Muscle of back (tissue), 11 donors: ENCODE results near the gene CCDC83. TPM values are rescaled to one million over a fixed set of nuclear protein-coding genes. Genes with fewer than 3 reads are reported as not detected.
A peak's percentile ranks its signal among the peaks of the same experiment; 100 is the strongest.
"Not testable (repeated sequence)": the region's sequence is repeated elsewhere in the genome, so short reads cannot be mapped to it uniquely, and the experiment has no call there.

Experiments
- DNase-seq, 3 donors: peaks; one replicate each; pipeline versions ENCODE4 v3.0.0 to v3.0.0-alpha.2; 2013
- polyA plus RNA-seq, 10 donors: library from polyadenylated mRNA; unstranded; fragments of 120-200 nt; gene quantifications; one replicate each; pipeline ENCODE4 v1.2.1, GENCODE V29; 2013; ENCODE audit not compliant: insufficient read length in 10 of 10

Gene CCDC83
- polyA plus RNA-seq, 10 donors: not detected

DNA sequence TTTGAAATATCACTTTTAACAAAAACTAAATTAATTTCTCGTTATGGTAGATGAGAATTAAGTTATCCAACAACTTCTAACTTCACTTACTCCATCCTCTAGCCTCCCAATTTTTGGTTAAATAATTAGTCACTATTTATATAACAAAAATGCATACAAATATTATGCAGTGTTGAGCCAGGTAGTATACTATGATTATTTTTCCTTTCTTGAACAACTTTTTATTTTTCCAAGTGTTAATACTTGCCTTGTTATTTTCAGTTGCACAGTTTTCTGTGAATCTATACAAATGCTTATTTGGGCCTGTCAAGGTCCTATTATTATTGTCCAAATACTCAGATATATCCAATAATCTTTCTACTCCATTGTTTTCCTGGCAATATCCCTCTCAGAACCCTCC lies 19.9 kb upstream of the CCDC83 start:
- DNase-seq: no peak

DNA sequence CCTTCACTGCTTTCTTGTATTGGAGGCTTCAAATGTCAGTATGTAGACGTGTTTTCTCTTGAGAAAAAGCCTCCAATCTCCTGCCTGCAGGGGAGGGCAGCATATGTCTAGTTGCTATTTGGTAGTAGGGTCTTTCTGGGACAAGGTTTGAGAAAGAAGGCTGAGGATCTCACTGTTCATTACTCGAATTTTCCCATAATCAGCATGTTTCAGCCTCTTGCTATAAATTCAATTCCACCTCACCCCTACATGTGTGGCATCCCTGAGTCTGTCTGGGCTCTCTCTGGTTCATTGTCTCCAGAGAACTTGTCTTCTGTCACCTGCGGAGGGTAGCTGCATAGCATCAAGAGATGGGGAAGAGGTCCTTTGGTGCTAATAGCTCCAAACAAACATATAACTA lies 19.5 kb upstream of the CCDC83 start:
- DNase-seq: no peak

DNA sequence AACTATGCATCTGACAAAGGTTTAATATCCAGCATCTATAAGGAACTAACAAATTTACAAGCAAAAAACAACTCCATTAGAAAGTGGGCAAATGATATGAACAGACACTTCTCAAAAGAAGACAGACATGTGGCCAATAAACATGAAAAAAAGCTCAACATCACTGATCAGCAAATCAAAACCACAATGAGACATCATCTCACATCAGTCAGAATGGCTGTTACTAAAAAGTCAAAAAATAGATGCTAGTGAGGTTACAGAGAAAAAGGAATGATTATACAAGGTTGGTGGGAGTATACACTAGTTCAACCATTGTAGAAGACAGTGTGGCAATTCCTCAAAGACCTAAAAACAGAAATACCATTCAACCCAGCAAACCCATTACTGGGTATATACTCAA lies 14.3 kb upstream of the CCDC83 start:
- DNase-seq: not testable (repeated sequence)

DNA sequence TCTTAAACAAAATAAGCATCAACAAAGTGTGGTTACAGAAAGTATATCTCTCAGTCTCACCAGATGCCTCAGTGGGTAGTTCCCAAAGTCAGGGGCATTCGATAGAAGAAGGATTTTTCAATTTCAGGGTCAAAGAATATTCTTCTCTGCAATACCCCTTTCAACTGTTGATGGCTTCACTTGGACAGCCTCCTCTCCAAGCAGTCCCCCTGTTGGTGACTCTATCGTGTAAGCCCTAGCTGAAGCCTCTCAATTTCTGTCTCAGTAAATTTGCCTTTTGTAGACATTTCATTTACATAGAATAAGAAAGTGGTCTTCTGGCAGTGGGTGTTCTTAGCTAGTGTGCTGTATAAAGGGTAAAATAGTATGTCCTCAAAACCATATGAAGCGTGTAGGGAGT lies 11.3 kb upstream of the CCDC83 start:
- DNase-seq: no peak

DNA sequence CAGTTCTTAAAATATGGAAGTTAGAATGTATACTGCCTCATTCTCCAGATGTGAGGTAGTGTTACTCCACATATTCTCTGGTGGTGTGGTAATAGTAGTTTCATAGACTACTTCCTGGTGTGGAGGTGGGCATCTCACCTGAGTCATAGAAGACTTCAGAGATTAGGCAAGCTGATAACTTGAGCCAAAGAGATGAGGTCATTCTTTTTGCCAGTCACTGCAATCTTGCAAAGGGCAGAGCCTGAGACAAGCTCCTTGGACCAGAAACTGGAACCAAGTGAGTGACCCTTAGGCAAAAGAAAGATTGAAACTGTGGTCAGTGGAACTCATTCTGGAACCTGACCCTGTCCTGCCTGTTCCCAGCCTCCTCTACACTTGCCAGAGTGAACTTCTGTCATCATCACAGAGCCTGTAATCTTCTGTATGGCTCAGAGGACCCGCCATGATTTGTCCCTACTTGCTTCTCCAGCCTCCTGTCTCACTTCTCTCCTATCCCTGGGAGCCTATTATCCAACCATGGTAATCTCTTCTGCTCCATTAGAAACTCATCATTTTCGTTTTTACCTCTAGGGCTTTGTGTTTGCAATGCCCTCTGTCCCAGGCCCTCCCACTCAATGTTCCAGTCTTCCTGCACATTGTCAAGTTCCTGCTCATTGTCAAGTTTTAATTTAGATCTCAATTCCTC lies 10.6 kb upstream of the CCDC83 start:
- no peak for DNase-seq

DNA sequence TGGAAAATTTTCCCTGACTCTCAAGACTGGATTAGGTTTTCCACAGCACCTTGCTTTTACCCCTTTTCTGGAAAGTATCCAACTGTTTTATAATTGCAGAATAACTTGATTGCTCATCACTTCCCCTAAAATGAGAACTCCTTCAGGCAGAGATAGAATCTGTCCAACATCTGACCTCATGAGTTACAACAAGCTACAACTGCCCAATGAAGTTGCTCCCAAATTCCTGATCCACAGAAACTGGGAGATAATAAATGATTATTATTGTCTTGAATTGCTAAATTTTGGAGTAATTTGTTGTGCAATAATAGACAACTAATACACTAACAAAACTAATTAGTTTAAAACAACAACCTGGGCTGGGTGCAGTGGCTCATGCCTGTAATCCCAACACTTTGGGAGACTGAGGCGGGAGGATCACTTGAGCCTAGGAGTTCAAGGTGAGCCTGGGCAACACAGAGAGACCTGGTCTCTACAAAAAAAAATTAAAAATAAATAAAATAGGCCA lies 10.0 kb upstream of the CCDC83 start:
- DNase-seq: no peak

DNA sequence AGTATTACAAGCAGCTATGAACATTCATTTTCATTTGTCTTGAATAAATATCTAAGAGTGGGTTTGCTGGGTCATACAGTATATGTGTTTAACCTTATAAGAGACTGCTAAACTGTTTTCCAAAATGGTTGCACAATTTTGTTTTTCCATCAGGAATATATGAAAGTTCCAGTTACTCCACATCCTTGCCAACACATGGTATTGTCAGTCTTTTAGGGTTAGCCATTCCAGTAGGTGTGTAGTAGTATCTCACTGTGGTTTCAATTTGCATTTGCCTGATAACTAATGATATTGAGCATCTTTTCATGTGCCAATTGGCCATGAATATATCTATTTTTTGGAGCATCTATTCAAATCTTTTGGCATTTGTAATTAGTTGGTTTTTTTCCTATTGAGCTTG lies 7.7 kb upstream of the CCDC83 start:
- no peak for DNase-seq

DNA sequence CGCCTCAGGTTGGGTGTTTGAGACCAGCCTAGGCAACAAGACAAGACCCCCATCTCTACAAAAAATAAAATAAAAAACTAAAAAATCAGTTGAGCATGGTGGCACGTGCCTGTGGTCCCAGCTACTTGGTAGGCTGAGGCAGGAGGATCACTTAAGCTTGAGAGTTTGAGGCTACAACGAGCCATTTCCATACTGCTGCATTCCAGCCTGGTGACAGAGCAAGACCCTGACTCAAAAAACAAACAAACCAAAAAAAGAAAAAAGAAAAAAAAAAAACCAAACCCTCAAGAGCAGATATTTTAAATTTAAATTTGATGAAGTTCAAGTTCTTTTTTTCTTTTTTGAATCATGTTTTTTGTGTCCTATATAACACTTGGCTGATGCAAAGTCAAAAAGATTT lies 7.2 kb upstream of the CCDC83 start:
- DNase-seq: no peak

DNA sequence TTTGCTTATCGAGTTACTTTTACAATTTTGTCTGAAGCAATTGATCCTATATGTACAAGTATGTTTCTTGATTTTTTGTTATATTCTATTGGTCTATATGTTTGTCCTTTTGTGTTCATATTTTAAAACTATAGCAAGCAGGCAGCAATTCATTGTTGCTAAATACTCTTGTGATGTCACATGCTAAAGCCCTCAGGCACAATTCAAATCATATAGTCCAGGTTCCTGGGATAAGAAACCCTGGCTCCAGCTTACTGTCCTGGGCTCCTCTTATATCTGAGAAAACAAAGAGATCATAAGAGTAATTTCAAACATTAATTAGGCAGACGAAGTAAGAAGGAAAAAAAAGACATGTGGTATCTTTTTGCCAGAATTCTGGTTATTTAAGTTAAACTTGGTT lies 6.6 kb upstream of the CCDC83 start:
- DNase-seq: no peak

DNA sequence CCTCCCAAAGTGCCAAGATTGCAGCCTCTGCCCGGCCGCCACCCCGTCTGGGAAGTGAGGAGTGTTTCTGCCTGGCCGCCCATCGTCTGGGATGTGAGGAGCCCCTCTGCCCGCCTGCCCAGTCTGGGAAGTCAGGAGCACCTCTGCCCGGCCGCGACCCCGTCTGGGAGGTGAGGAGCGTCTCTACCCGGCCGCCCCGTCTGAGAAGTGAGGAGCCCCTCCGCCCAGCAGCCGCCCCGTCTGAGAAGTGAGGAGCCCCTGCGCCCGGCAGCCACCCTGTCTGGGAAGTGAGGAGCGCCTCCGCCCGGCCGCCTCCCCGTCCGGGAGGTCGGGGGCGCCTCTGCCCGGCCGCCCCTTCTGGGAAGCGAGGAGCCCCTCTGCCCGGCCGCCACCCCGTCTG lies 2.4 kb upstream of the CCDC83 start:
- not testable (repeated sequence) for DNase-seq

DNA sequence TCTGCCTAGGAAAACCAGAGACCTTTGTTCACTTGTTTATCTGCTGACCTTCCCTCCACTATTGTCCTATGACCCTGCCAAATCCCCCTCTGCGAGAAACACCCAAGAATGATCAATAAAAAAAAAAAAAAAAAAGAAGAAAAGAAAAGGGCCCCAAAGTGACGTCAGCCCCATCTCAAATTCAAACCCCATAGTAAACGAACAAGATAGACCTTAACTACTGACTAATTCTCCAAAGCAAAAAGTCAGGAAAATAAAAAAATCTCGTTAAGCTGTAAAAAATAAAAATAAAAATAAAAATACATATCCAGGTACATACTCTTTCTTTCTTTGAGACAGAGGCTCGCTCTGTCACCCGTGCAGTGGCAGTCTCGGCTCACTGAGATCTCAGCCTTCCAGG lies 1.6 kb upstream of the CCDC83 start:
- not testable (repeated sequence) for DNase-seq

DNA sequence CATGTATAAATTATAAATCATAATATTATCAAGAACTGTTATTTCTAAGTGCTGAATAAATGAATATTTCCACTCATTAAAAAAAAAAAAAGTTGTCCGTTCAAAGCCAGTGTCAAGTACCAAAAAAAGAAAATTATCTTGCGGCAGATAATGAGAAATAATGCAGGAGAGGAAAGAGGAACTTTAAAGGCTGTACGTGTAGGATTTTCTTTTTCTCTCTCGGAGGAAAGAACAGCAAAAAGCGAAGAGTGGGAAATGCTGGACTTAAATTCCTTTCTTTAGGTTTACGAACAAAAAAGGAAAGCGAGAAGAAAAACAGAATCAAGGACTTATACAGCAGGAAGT lies 999 bp upstream of the CCDC83 start:
- no peak for DNase-seq

DNA sequence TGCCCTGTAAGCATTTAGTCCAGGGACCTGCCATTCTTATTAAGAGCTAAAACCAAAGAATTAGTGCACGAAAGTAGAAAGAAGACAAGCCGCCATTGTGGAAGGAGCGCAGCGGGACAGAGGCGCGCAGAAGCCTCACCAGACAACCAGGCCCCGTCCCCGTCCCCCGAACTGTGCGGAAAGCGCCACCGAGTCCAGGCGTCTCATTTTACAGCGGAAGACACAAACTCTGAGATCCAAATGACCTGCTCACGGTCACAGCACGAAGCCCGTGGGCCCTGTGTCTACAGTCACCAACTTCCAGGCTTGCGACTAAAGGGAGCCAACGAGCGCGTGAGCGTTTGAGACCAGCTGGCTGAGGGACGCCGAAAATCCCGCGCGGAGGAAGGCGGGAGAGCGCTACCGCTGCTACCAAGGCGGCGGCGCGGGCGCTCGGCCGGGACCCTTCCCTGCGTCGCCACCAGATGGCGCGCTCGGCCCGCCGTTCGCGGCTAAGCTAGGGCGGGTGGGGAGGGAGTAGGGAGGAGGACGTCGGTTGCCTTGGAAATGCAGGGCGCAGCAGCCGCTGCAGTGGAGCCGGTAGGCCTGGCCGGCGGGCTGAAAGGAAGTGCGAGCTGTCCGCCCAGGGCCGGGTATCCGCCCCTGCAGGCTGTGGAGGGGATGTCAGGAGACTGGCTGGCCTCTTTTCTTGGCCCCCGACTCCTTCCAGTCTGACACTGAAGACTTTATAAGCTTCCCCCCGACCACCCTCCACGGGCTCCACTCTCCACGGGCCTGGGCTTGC lies 434 bp upstream of the CCDC83 start:
- DNase-seq: peak; percentile 92 to 97 (median 93)

DNA sequence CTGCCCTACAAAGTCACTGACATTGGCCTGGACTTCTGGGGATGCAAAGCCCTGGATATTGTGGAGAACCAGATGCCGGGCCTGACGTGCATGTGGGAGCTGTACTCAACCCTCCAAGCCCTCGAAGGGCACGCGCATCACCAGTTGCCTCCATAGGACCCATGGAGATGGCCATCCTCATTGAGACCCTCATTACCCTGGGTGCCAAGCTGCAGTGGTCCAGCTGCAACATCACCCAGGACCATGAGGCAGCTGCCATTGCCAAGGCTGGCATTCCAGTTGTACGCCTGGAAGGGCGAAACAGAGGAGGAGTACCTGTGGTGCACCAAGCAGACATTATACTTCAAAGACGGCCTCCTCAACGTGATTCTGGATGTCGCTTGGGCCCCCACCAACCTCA lies 1.9 kb downstream of the CCDC83 start:
- DNase-seq: no peak

DNA sequence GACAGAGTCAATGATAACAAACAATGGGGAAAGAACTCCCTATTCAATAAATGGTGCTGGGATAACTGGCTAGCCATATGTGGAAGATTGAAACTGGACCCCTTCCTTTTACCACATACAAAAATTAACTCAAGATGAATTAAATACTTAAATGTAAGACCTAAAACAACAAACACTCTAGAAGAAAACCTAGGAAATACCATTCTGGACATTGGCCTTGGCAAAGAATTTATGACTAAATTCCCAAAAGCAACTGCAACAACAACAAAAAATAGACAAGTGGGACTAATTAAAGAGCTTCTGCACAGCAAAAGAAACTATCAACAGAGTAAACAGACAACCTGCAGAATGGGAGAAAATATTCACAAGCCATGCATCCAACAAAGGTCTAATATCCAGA lies 4.4 kb downstream of the CCDC83 start:
- DNase-seq: not testable (repeated sequence)

DNA sequence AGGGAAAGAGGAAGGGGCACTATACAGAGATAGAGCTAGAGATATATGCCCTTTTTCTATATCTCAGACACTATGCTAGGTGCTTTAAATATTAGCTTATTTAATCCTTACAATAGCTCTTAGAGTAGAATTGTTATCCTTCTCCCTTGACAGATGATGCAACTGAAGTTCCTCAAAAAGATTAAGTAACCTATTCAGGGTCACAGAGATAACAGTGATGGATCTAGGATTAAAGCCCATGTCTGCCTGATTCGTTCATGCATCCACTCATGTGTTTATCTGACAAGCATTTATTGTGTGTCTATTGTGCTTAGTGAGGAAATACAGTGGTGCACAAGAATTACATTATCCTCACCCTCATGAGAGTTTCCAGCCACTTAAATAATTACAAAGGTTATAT lies 8.7 kb downstream of the CCDC83 start:
- DNase-seq: no peak

DNA sequence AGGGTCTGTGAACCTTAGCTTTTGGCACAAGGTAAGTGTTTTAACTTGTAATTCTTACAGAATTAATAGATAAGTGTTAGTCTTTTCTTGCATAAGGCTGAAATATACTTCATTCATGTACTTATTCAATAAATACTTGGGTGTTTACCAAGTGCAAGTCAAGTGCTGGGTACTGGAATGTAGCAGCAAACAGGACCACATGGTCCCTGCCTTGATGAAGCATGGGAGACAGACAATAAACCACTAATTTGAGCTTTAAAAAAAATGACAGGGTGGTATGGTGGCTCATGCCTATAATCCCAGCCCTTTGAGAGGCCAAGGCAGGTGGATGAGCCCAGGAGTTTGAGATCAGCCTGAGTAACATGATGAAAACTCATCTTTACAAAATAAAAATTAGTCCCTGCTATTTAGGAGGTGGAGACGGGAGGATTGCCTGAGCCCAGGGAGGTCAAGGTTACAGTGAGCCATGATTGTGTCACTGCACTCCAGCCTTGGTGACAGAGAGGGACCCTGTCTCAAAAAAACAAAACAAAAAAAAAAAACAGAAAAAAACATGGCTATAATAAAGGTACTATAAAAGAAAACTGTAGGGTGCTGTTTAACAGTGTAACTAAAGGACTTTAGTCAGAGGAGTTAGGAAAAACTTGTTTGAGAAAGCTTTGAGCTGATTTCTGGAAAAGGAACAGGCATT lies 11.1 kb downstream of the CCDC83 start:
- no peak for DNase-seq

DNA sequence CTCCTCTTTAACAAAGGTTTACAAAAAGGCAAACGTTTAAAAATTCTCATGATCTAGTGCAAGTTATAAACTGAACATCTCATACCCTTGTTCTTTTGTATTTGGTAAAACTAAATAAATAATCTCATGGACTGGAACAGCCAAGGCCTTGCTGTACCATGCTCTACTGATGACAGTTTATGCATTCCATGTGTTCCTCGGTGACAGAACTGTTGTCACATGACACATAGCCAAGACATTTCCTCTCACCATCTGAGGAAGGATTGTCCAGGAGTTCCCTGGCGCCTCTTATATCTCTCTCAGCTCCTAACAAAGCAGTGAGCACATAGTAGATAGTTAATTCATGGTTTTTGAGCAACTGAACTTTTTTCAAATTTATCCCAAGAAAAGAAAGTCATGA lies 12.6 kb downstream of the CCDC83 start:
- DNase-seq: no peak

DNA sequence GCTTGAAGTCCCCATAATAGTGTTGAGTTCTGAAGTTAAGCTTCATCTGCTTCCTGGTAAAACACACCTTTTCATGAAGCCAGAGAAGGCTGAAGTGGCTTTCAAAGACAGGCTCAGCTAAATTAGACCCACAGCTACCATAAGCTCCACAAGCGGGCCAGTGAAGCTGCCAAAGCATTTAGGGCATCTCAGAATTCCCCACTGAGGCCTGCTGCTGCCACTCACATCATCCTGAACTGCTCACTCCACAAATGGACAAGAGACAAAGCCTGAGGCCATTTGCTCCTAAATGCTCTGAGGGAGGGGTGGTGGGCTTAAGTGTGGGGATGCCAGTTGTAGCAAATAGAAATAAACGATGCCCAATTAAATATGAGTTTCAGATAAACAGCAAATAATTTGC lies 14.6 kb downstream of the CCDC83 start:
- DNase-seq: peak in 1 of 3 donors; percentile 12

DNA sequence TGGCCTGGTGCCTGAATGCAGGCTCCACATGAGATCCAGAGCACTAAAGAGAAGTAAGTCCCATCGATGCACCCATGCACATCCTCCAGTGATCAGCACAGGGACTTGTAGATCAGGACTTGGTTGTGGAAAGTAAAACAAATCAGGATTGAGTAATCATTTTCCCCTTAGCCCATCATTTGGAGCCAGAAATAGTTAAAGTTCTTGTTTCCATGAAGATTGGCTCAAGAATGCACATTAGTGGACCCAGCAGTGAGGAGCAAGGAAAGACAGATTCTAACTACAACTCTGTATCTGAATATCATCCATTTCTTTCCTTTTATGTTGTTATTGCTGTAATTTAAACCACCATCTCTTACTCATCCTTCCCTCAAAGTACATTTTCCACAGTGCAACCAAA lies 19.1 kb downstream of the CCDC83 start:
- no peak for DNase-seq

DNA sequence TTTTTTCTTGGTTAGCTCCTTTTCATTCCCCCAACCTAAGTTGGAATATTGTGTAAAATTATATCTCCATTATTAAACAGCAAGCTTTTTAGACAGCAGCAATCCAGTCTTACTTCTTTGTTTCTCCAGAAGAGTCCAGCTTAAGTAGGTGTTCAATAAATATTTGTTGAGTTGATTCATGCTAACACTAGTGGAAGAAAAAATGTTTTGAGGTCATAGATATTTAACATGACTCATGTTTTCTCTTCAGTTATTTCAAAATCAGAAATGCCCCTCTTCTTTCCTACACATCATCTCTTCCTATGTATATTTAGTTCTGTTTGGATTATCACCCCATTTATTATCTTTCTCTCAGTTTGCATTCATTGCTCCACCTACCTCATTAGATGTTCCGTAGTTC lies 20.3 kb downstream of the CCDC83 start:
- DNase-seq: no peak

DNA sequence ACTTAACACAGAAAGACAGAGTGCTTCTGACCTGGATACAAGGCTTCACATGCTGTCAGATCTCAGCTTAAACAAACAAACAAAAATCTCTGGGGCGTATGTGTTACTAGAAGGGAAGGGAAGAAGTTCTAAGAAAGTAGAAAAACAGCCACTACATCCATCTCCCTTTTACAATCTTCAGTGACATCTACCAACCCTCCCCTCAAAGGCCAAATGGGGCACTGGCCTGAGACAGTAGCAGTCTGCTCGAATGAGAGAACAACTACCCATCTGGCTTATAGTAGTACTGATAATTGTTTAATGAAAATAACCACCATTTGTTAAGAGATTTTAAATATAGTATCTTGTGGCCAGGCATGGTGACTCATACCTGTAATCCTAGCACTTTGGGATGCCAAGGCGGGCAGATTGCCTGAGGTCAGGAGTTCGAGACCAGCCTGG lies 29.4 kb downstream of the CCDC83 start:
- DNase-seq: peak in 1 of 3 donors; percentile 2
